Stimulated activated naive CD8-positive, alpha-beta T cell treated with anti-CD3 and anti-CD28 coated beads, Interleukin-15, amount 100 ng/mL, for 72 hours (primary cell): Measurements from ENCODE around the gene SGCA.

Experiments used
- ATAC-seq: fragments of 150-1000 bp; cut with Tn5 transposase; 2 replicates; pipeline ENCODE4 v1.10.0; 2021; ENCODE audit warnings: mild to moderate bottlenecking, moderate library complexity
- DNase-seq, 2 donors: peaks; one replicate each; pipeline ENCODE4 v3.0.0; 2021 to 2022
- H3K27ac Mint-ChIP-seq, 2 donors: one replicate each; pipeline ENCODE4 v1.8.0; 2022; ENCODE audit warnings: mild to moderate bottlenecking in 2 of 2, mixed read lengths in 2 of 2, moderate library complexity in 2 of 2
- H3K27me3 Mint-ChIP-seq: one replicate; pipeline ENCODE4 v1.8.0; 2022; ENCODE audit warnings: mixed read lengths
- H3K4me1 Mint-ChIP-seq: one replicate; pipeline ENCODE4 v1.8.0; 2022; ENCODE audit warnings: mild to moderate bottlenecking, mixed read lengths
- H3K4me3 Mint-ChIP-seq, 2 donors: one replicate each; pipeline ENCODE4 v1.8.0; 2022; ENCODE audit warnings: mild to moderate bottlenecking in 2 of 2, mixed read lengths in 2 of 2, moderate library complexity in 1 of 2
- H3K9me3 Mint-ChIP-seq, 2 donors: one replicate each; pipeline ENCODE4 v1.8.0; 2022; ENCODE audit warnings: mixed read lengths in 2 of 2

The SGCA gene

GRCh38 chr17:50143461-50144176 is 22.2 kb upstream of the SGCA start:
- ATAC-seq: no peak
- no peak overlapping the region for H3K4me3 Mint-ChIP-seq
- no peak for DNase-seq
- H3K27me3 Mint-ChIP-seq: no peaks in the 10 kb centered on the region
- H3K9me3 Mint-ChIP-seq: no peaks in the 10 kb centered on the region
- no peak overlapping the region for H3K27ac Mint-ChIP-seq
- peaks cover 83% of the 10 kb centered on the region for H3K4me1 Mint-ChIP-seq

- H3K27ac Mint-ChIP-seq: peak overlapping the region in 1 of 2 donors; percentile 68
- no peak overlapping the region for H3K4me3 Mint-ChIP-seq
- ATAC-seq: no peak
These were observed 21.4 kb upstream of the SGCA start for GRCh38 chr17:50144355-50144754.

GRCh38 chr17:50144845-50145531 is 20.8 kb upstream of the SGCA start:
- Mint-ChIP-seq H3K4me1 (peaks cover 76% of the 10 kb centered on the region), H3K27me3 (no peaks in the 10 kb centered on the region), H3K9me3 (no peaks in the 10 kb centered on the region), H3K4me3 (peak overlapping the region; percentile 57 to 86), H3K27ac (peak overlapping the region; percentile 68 to 87)
- no peak for DNase-seq
- no peak for ATAC-seq

More at GRCh38 chr17:50144355-50144754, 21.4 kb upstream of the SGCA start:
- H3K27me3 Mint-ChIP-seq: no peaks in the 10 kb centered on the region
- peaks cover 82% of the 10 kb centered on the region for H3K4me1 Mint-ChIP-seq
- no peak for DNase-seq
- no peaks in the 10 kb centered on the region for H3K9me3 Mint-ChIP-seq

- Mint-ChIP-seq H3K9me3 (no peaks in the 10 kb centered on the region), H3K4me3 (peak overlapping the region; percentile 57 to 86), H3K4me1 (peaks cover 69% of the 10 kb centered on the region), H3K27ac (peak overlapping the region in 1 of 2 donors; percentile 87), H3K27me3 (no peaks in the 10 kb centered on the region)
- DNase-seq: no peak
- no peak for ATAC-seq
These were observed 20.1 kb upstream of the SGCA start for GRCh38 chr17:50145532-50146229.

GRCh38 chr17:50146230-50146926 is 19.4 kb upstream of the SGCA start:
- no peaks in the 10 kb centered on the region for H3K9me3 Mint-ChIP-seq
- no peak for ATAC-seq
- no peaks in the 10 kb centered on the region for H3K27me3 Mint-ChIP-seq
- H3K4me3 Mint-ChIP-seq: peak overlapping the region; percentile 86 to 98
- no peak for DNase-seq
- H3K27ac Mint-ChIP-seq: no peak overlapping the region
- H3K4me1 Mint-ChIP-seq: peaks cover 63% of the 10 kb centered on the region

GRCh38 chr17:50146927-50147665 is 18.7 kb upstream of the SGCA start:
- Mint-ChIP-seq H3K9me3 (no peaks in the 10 kb centered on the region), H3K27ac (peak overlapping the region; percentile 89 to 97), H3K4me1 (peaks cover 63% of the 10 kb centered on the region), H3K4me3 (peak overlapping the region; percentile 86 to 98), H3K27me3 (no peaks in the 10 kb centered on the region)
- DNase-seq: no peak
- no peak for ATAC-seq

- peak overlapping the region; percentile 86 to 98 for H3K4me3 Mint-ChIP-seq
- DNase-seq: no peak
- H3K9me3 Mint-ChIP-seq: no peaks in the 10 kb centered on the region
- peak overlapping the region; percentile 53 to 95 for H3K27ac Mint-ChIP-seq
- H3K4me1 Mint-ChIP-seq: peaks cover 63% of the 10 kb centered on the region
- no peak for ATAC-seq
- H3K27me3 Mint-ChIP-seq: no peaks in the 10 kb centered on the region
These were observed 18.0 kb upstream of the SGCA start for GRCh38 chr17:50147841-50148225.

GRCh38 chr17:50148226-50149090 is 17.3 kb upstream of the SGCA start:
- ATAC-seq (peak; percentile 58), DNase-seq (peak; percentile 51 to 90)
- peak overlapping the region; percentile 84 to 95 for H3K27ac Mint-ChIP-seq
- H3K27me3 Mint-ChIP-seq: no peaks in the 10 kb centered on the region
- peaks cover 61% of the 10 kb centered on the region for H3K4me1 Mint-ChIP-seq
- no peaks in the 10 kb centered on the region for H3K9me3 Mint-ChIP-seq
- peak overlapping the region; percentile 86 to 98 for H3K4me3 Mint-ChIP-seq

- DNase-seq (no peak), ATAC-seq (no peak)
- H3K9me3 Mint-ChIP-seq: no peaks in the 10 kb centered on the region
- no peaks in the 10 kb centered on the region for H3K27me3 Mint-ChIP-seq
- H3K27ac Mint-ChIP-seq: peak overlapping the region; percentile 84 to 93
- H3K4me3 Mint-ChIP-seq: peak overlapping the region; percentile 86 to 98
- peaks cover 61% of the 10 kb centered on the region for H3K4me1 Mint-ChIP-seq
These were observed 16.8 kb upstream of the SGCA start for GRCh38 chr17:50149091-50149416.

- ATAC-seq (no peak), DNase-seq (peak; percentile 52 to 63)
- Mint-ChIP-seq H3K27me3 (no peaks in the 10 kb centered on the region), H3K9me3 (no peaks in the 10 kb centered on the region), H3K4me1 (peaks cover 61% of the 10 kb centered on the region), H3K4me3 (peak overlapping the region; percentile 92 to 98), H3K27ac (peak overlapping the region; percentile 84 to 93)
These were observed 16.1 kb upstream of the SGCA start for GRCh38 chr17:50149417-50150353.

GRCh38 chr17:50150354-50151040 is 15.3 kb upstream of the SGCA start, which contains the start of gene PPP1R9B:
TSS of gene PPP1R9B (minus strand) at chr17:50150677. CDS start at chr17:50150513, 164 bp downstream.
- Mint-ChIP-seq H3K9me3 (no peaks in the 10 kb centered on the region), H3K4me3 (peak within 1 kb of the TSS; percentile 92 to 98)
- peak; percentile 0 for ATAC-seq

GRCh38 chr17:50151041-50151936 is 14.5 kb upstream of the SGCA start:
- DNase-seq (peak; percentile 87 to 91), ATAC-seq (peak; percentile 72)
- H3K9me3 Mint-ChIP-seq: no peaks in the 10 kb centered on the region
- peaks cover 57% of the 10 kb centered on the region for H3K4me1 Mint-ChIP-seq
- no peaks in the 10 kb centered on the region for H3K27me3 Mint-ChIP-seq
- peak overlapping the region; percentile 92 to 95 for H3K4me3 Mint-ChIP-seq
- H3K27ac Mint-ChIP-seq: peak overlapping the region; percentile 94 to 95

More at GRCh38 chr17:50150354-50151040, 15.3 kb upstream of the SGCA start, which contains the start of gene PPP1R9B:
- Mint-ChIP-seq H3K27me3 (no peaks in the 10 kb centered on the region), H3K27ac (peak within 1 kb of the TSS; percentile 95), H3K4me1 (peaks cover 61% of the 10 kb centered on the region)
- no peak for DNase-seq
